H9 (cell line): Measurements from ENCODE around the gene MYO5C. TPM values are rescaled to one million over a fixed set of nuclear protein-coding genes. Genes with fewer than 3 reads are reported as not detected.

Experiments used
- DNase-seq: peaks from one replicate; pipeline ENCODE4 v3.0.0-alpha.2; 2017
- H2AFZ ChIP-seq: one replicate; pipeline ENCODE4 v1.6.1; 2013; ENCODE audit warnings: mild to moderate bottlenecking, low read length, control low read depth, moderate library complexity
- H2AK5ac ChIP-seq: 2 replicates; pipeline ENCODE4 v1.6.1; 2013; ENCODE audit warnings: low read length, control low read depth, mixed read lengths; ENCODE audit not compliant: insufficient read length
- H2BK120ac ChIP-seq: one replicate; pipeline ENCODE4 v1.6.1; 2013; ENCODE audit warnings: low read depth, mild to moderate bottlenecking, low read length, control low read depth, inconsistent platforms; ENCODE audit not compliant: poor library complexity, severe bottlenecking
- H2BK12ac ChIP-seq: 2 replicates; pipeline ENCODE4 v1.6.1; 2013; ENCODE audit warnings: low read length, control low read depth, mixed read lengths, low read depth; ENCODE audit not compliant: insufficient read length
- H2BK15ac ChIP-seq: 2 replicates; pipeline ENCODE4 v1.6.1; 2013; ENCODE audit warnings: low read depth, low read length, control low read depth
- H2BK20ac ChIP-seq: one replicate; pipeline ENCODE4 v1.6.1; 2013; ENCODE audit warnings: low read depth, mild to moderate bottlenecking, low read length, control low read depth, inconsistent platforms; ENCODE audit not compliant: poor library complexity, severe bottlenecking
- H2BK5ac ChIP-seq: 2 replicates; pipeline ENCODE4 v1.6.1; 2013; ENCODE audit warnings: low read length, control low read depth, mixed read lengths; ENCODE audit not compliant: insufficient read length
- H3K14ac ChIP-seq: 2 replicates; pipeline ENCODE4 v1.6.1; 2013; ENCODE audit warnings: low read length, control low read depth; ENCODE audit not compliant: insufficient read depth
- H3K18ac ChIP-seq: 2 replicates; pipeline ENCODE4 v1.6.1; 2013; ENCODE audit warnings: low read depth, mild to moderate bottlenecking, mixed read lengths, low read length, control low read depth; ENCODE audit not compliant: insufficient read length
- H3K23ac ChIP-seq: 2 replicates; pipeline ENCODE4 v1.6.1; 2013; ENCODE audit warnings: low read length, control low read depth, mixed read lengths, low read depth; ENCODE audit not compliant: insufficient read length
- H3K23me2 ChIP-seq: 2 replicates; pipeline ENCODE4 v1.6.1; 2013; ENCODE audit warnings: low read depth, mild to moderate bottlenecking, mixed read lengths, low read length, control low read depth; ENCODE audit not compliant: insufficient read length, poor library complexity, severe bottlenecking
- H3K27ac ChIP-seq: 2 replicates; pipeline ENCODE4 v1.5.1; 2013; ENCODE audit warnings: low read length, control low read depth, mixed read lengths, low read depth; ENCODE audit not compliant: insufficient read length
- H3K27me3 ChIP-seq: 2 replicates; pipeline ENCODE4 v1.6.1; 2013; ENCODE audit warnings: low read length, control low read depth, inconsistent platforms; ENCODE audit not compliant: insufficient read depth
- H3K4ac ChIP-seq: 2 replicates; pipeline ENCODE4 v1.6.1; 2013; ENCODE audit warnings: low read depth, mild to moderate bottlenecking, control low read depth, inconsistent platforms, low read length, moderate library complexity
- H3K4me1 ChIP-seq: 2 replicates; pipeline ENCODE4 v1.6.1; 2013; ENCODE audit warnings: low read length, control low read depth, inconsistent platforms; ENCODE audit not compliant: insufficient read depth
- H3K4me2 ChIP-seq: 2 replicates; pipeline ENCODE4 v1.6.1; 2013; ENCODE audit warnings: low read length, control low read depth, mixed read lengths; ENCODE audit not compliant: insufficient read length, insufficient read depth
- H3K56ac ChIP-seq: 2 replicates; pipeline ENCODE4 v1.6.1; 2013; ENCODE audit warnings: low read depth, mild to moderate bottlenecking, mixed read lengths, low read length, control low read depth; ENCODE audit not compliant: insufficient read length
- H3K79me1 ChIP-seq: 2 replicates; pipeline ENCODE4 v1.6.1; 2013; ENCODE audit warnings: low read depth, mild to moderate bottlenecking, moderate library complexity, low read length, control low read depth, inconsistent platforms; ENCODE audit not compliant: insufficient read depth, poor library complexity, severe bottlenecking
- H3K79me2 ChIP-seq: 2 replicates; pipeline ENCODE4 v1.6.1; 2013; ENCODE audit warnings: low read length, control low read depth, inconsistent platforms; ENCODE audit not compliant: insufficient read depth
- H3K9ac ChIP-seq: 2 replicates; pipeline ENCODE4 v1.6.1; 2013; ENCODE audit warnings: low read length, control low read depth, mixed read lengths; ENCODE audit not compliant: insufficient read length; ENCODE audit errors: extremely low read depth
- H3K9me3 ChIP-seq: one replicate; pipeline ENCODE4 v1.6.1; 2013; ENCODE audit warnings: low read depth, low read length, inconsistent platforms; ENCODE audit not compliant: control insufficient read depth
- H3T11ph ChIP-seq: one replicate; pipeline ENCODE4 v1.6.1; 2013; ENCODE audit warnings: mild to moderate bottlenecking, low read length, control low read depth, inconsistent platforms
- H4K20me1 ChIP-seq: one replicate; pipeline ENCODE4 v1.6.1; 2013; ENCODE audit not compliant: control insufficient read depth, insufficient read length, insufficient read depth
- H4K5ac ChIP-seq: 2 replicates; pipeline ENCODE4 v1.6.1; 2013; ENCODE audit warnings: low read depth, mild to moderate bottlenecking, mixed read lengths, low read length, control low read depth; ENCODE audit not compliant: insufficient read length
- H4K8ac ChIP-seq: replicated peaks from 2 replicates; pipeline ENCODE4 v1.6.1; 2013; ENCODE audit warnings: low read length, control low read depth, mixed read lengths, low read depth; ENCODE audit not compliant: insufficient read length
- H4K91ac ChIP-seq: 2 replicates; pipeline ENCODE4 v1.6.1; 2013; ENCODE audit warnings: low read depth, mild to moderate bottlenecking, moderate library complexity, mixed read lengths, low read length, control low read depth; ENCODE audit not compliant: insufficient read length
- H3K27ac Mint-ChIP-seq, 3 experiments: 2 replicates in 2 of 3; 3 replicates in 1 of 3; pipeline ENCODE4 v1.8.0; 2020 to 2021; ENCODE audit warnings: mixed read lengths in 3 of 3, mild to moderate bottlenecking in 1 of 3, moderate library complexity in 1 of 3
- H3K27me3 Mint-ChIP-seq: 2 replicates; pipeline ENCODE4 v1.8.0; 2021; ENCODE audit warnings: low read depth, mild to moderate bottlenecking, moderate library complexity, mixed read lengths
- H3K36me3 Mint-ChIP-seq, 3 experiments: 2 replicates in 2 of 3; 3 replicates in 1 of 3; pipeline ENCODE4 v1.8.0; 2020 to 2021; ENCODE audit warnings: low read depth in 3 of 3, mixed read lengths in 3 of 3; ENCODE audit not compliant: insufficient read depth in 1 of 3
- H3K4me1 Mint-ChIP-seq, 2 experiments: 2 replicates each; pipeline ENCODE4 v1.8.0; 2020; ENCODE audit warnings: mixed read lengths in 2 of 2
- H3K4me3 Mint-ChIP-seq, 2 experiments: 2 replicates in 1 of 2; 3 replicates in 1 of 2; pipeline ENCODE4 v1.8.0; 2020 to 2021; ENCODE audit warnings: mild to moderate bottlenecking in 2 of 2, mixed read lengths in 2 of 2, moderate library complexity in 1 of 2
- H3K9me3 Mint-ChIP-seq, 2 experiments: 2 replicates in 1 of 2; 3 replicates in 1 of 2; pipeline ENCODE4 v1.8.0; 2020; ENCODE audit warnings: mild to moderate bottlenecking in 2 of 2, mixed read lengths in 2 of 2, moderate library complexity in 1 of 2
- CTCF ChIP-seq: fragments of 200-600 bp; sonication (generic); conservative IDR thresholded peaks from 3 replicates; pipeline ENCODE4 v1.8.0; 2021; ENCODE audit warnings: antibody characterized with exemption, mild to moderate bottlenecking
- WGBS: extraction: QIAGEN DNeasy Blood & Tissue Kit; methylation state at CpG from one replicate; pipeline ENCODE4 v1.1.7; 2013; ENCODE audit warnings: missing lambda C conversion rate, low lambda C conversion rate, mixed read lengths; ENCODE audit not compliant: insufficient read length; ENCODE audit errors: extremely low coverage; 5-methylcytosine and 5-hydroxymethylcytosine counted together
- total RNA-seq: library from RNA; stranded (reverse); gene quantifications from 2 replicates; pipeline ENCODE4 v1.2.1, GENCODE V29; 2021

The MYO5C gene
- total RNA-seq, 1 experiment from 2014 or later, result 22.2 TPM

GRCh38 chr15:52290800-52291199 lies 4.8 kb downstream of the MYO5C start:
- Histone ChIP-seq H3K27me3 (no peaks in the 10 kb centered on the region), H2BK120ac (no peak overlapping the region), H3T11ph (no peak overlapping the region), H3K23ac (no peak overlapping the region), H3K4me1 (peaks cover 6% of the 10 kb centered on the region; the same call in 1 of the 2 replicates), H2BK5ac (no peak overlapping the region), H2BK15ac (no peak overlapping the region), H3K56ac (no peak overlapping the region), H3K27ac (no peak overlapping the region), H3K14ac (no peak overlapping the region), H3K18ac (no peak overlapping the region), H3K79me1 (no peaks in the 10 kb centered on the region), H3K79me2 (peaks cover 4% of the 10 kb centered on the region; the same call in 1 of the 2 replicates), H3K4ac (no peak overlapping the region), H4K20me1 (no peaks in the 10 kb centered on the region), H4K5ac (no peak overlapping the region), H3K9me3 (no peaks in the 10 kb centered on the region), H3K9ac (no peak overlapping the region), H4K8ac (no peak overlapping the region), H3K23me2 (peaks cover 7% of the 10 kb centered on the region), H2BK12ac (no peak overlapping the region), H2AK5ac (no peak overlapping the region), H3K4me2 (no peak overlapping the region), H4K91ac (no peak overlapping the region), H2BK20ac (no peak overlapping the region), H2AFZ (no peak overlapping the region)
- Mint-ChIP-seq H3K36me3 (peaks cover 24 to 36% (median 27%) of the 10 kb centered on the region in 3 experiments), H3K9me3 (peaks cover 5 to 6% of the 10 kb centered on the region in 2 experiments; a peak in 4 of 5 replicates), H3K27ac (no peak overlapping the region), H3K27me3 (no peaks in the 10 kb centered on the region), H3K4me3 (no peak overlapping the region), H3K4me1 (peaks cover 45 to 48% of the 10 kb centered on the region in 2 experiments)
- WGBS, result no CpG with 5 or more reads among the region's 3 CpGs
- TF ChIP-seq CTCF, result no peak
- no peak for DNase-seq
